ENCODE results near the gene FHL3.

The FHL3 gene

GRCh38 chr1:38000233-38000528 lies 5.1 kb downstream of the FHL3 start:
- no peak for DNase-seq (ENCODE audit: low read depth)
- TF ChIP-seq CTCF (conservative IDR thresholded peaks at IDR 0.05; ENCODE audit: low read length), result no peak
- peak overlapping the region; percentile 44 for H3K4me3 ChIP-seq (ENCODE audit: low read length)

- peak; percentile 69 for DNase-seq (ENCODE audit: low read depth)
- H3K4me3 ChIP-seq (ENCODE audit: low read length), result peak overlapping the region; percentile 44
Measured at GRCh38 chr1:37999430-38000232, 5.7 kb downstream of the FHL3 start.

DNA sequence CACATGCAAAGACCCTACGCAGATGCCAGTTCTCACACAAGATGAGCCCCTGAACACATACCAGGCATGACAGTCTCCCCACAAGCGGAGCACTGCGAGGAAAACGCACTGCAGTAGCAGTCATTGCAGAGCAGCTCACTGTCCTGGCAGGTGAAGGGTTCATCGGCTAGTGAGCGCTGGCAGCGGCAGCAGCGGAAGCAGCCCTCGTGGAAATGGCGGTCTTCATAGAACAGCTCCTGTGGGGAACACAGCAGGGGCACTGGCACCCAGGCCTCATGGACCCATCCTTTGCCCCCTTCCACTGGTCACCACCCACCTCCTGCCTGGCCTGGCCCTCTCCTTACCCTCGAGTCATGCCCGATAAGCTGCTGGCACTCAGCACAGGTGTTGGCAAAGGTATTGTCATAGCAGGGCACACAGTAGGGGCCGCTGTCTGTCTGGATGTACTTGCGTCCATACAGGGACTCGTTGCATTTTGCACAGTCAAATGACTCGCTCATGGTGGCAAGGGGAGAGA lies 6.3 kb downstream of the FHL3 start:
- DNase-seq (ENCODE audit: low read depth), result no peak
- no peak for TF ChIP-seq CTCF (conservative IDR thresholded peaks at IDR 0.05; ENCODE audit: low read length)
- no peak overlapping the region for H3K4me3 ChIP-seq (ENCODE audit: low read length)

More at GRCh38 chr1:37999430-38000232, 5.7 kb downstream of the FHL3 start:
- no peak for TF ChIP-seq CTCF (conservative IDR thresholded peaks at IDR 0.05; ENCODE audit: low read length)

GRCh38 chr1:37998089-37998808 lies 7.1 kb downstream of the FHL3 start:
- H3K4me3 ChIP-seq (ENCODE audit: low read length), result no peak overlapping the region
- no peak for TF ChIP-seq CTCF (conservative IDR thresholded peaks at IDR 0.05; ENCODE audit: low read length)
- no peak for DNase-seq (ENCODE audit: low read depth)

DNA sequence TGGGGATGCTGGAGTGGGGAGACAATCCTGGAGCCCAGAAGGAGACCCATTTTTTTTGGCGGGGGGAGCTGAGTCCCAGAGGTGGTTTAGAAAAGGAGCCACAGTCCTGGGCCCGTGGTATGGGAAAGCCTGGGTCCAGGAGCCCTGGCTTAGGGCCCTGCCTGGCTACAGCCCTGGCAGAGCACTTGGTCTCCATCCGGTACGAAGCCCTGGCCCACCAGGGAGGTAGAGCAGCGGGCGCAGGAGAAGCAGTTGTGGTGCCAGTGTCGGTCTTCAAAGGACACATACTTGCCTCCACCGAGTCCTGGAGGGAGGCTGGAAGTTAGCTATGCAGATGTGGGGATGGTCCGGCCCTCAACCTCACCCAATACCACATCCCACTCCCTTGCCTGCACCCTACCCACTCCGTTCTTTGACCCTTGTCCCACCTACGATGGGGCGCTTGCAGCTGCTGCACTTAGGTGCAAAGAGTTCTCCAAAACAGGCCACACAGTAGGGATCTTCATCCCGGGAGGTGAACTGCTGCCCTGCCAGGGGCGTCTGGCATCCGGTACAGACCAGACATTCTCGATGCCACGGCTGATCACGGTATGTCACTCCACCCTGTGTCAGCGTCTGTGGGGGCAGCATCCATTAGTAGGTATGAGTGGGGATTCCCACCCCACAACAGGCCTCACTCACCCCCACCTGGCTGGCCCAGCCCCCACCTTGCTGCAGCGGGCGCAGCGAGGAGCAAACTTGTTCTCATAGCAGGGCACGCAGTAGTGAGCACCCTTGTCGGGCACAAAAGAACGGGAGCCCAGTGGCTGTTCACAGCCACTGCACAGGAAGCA lies 7.8 kb downstream of the FHL3 start:
- no peak for TF ChIP-seq CTCF (conservative IDR thresholded peaks at IDR 0.05; ENCODE audit: low read length)
- DNase-seq (ENCODE audit: low read depth), result no peak

GRCh38 chr1:37995751-37996345 lies 9.5 kb downstream of the FHL3 start:
- TF ChIP-seq CTCF (conservative IDR thresholded peaks at IDR 0.05; ENCODE audit: low read length), result no peak
- DNase-seq (ENCODE audit: low read depth), result peak; percentile 94
- H3K4me3 ChIP-seq (ENCODE audit: low read length), result peak overlapping the region; percentile 40

More for the DNA sequence above, 7.8 kb downstream of the FHL3 start:
- no peak overlapping the region for H3K4me3 ChIP-seq (ENCODE audit: low read length)
